HCT116 (cell line): ENCODE data around the gene PLD5. TPM values are rescaled to one million over a fixed set of nuclear protein-coding genes. Genes with fewer than 3 reads are reported as not detected.

ENCODE experiments used
- ATAC-seq: fragments of 200-7000 bp; cut with Tn5 transposase; 2 replicates; pipeline ENCODE4 v1.9.1; 2020; ENCODE audit warnings: mild to moderate bottlenecking, moderate library complexity
- BruUV-seq: library from RNA; stranded (reverse); fragments of 400-500 nt; replicated peaks from 2 replicates; lab custom pipeline; 2021; lab: Mats Ljungman, UMichigan
- CTCF ChIA-PET: fragments of 300-600 bp; sonication (Branson Sonifier 250); formaldehyde crosslinking; loops from one replicate; lab custom pipeline; 2021; ENCODE audit warnings: antibody characterized with exemption; lab: Charles Lee
- POLR2A ChIA-PET: fragments of 300-600, 350-600 bp; sonication (Branson Sonifier 250); formaldehyde crosslinking; loops from one replicate; lab custom pipeline; 2021; ENCODE audit warnings: antibody characterized with exemption; lab: Charles Lee
- RAD21 ChIA-PET, 2 experiments: fragments of 300-600 bp; sonication (Branson Sonifier 250); formaldehyde crosslinking; loops; one replicate each; lab custom pipeline; 2023; ENCODE audit warnings: low total read pairs in 2 of 2; ENCODE audit not compliant: uncharacterized antibody in 2 of 2, unreplicated experiment in 2 of 2, low non-redundant PET in 1 of 2; lab: Charles Lee
- DNase-seq: peaks from one replicate; pipeline ENCODE4 v3.0.0-alpha.2; 2010; ENCODE audit warnings: low read depth, low spot score
- H2AFZ ChIP-seq: fragments of 200-600 bp; shearing (Covaris generic), sonication (generic); 2 replicates; pipeline ENCODE4 v1.6.1; 2017; ENCODE audit warnings: low read depth, mixed run types, mixed read lengths, antibody characterized with exemption, low read length; ENCODE audit not compliant: poor library complexity, severe bottlenecking
- H3K27ac ChIP-seq: 2 replicates; pipeline ENCODE4 v1.5.1; 2012; ENCODE audit warnings: low read depth, low read length
- H3K27me3 ChIP-seq: fragments of 200-600 bp; sonication (generic); 2 replicates; pipeline ENCODE4 v1.6.1; 2016; ENCODE audit warnings: mixed run types, low read length, mixed read lengths; ENCODE audit not compliant: insufficient read depth
- H3K36me3 ChIP-seq, 2 experiments: fragments of 200-500 bp in 1 of 2; fragments of 200-600 bp in 1 of 2; sonication (Bioruptor generic) in 1 of 2; sonication (generic) in 1 of 2; 2 replicates each; pipeline versions ENCODE4 v1.5.1 to v1.6.1; 2014 to 2016; ENCODE audit warnings: low read length in 2 of 2, inconsistent platforms in 1 of 2, mixed read lengths in 1 of 2, mixed run types in 1 of 2; ENCODE audit not compliant: insufficient read depth in 2 of 2, control insufficient read depth in 1 of 2
- H3K4me1 ChIP-seq, 2 experiments: fragments of 200-600 bp in 1 of 2; sonication (generic) in 1 of 2; 2 replicates each; pipeline versions ENCODE4 v1.5.1 to v1.6.1; 2012 to 2017; ENCODE audit warnings: low read length in 2 of 2, inconsistent platforms in 1 of 2, mild to moderate bottlenecking in 1 of 2, mixed read lengths in 1 of 2, mixed run types in 1 of 2, moderate library complexity in 1 of 2; ENCODE audit not compliant: insufficient read depth in 2 of 2, control insufficient read depth in 1 of 2
- H3K4me2 ChIP-seq: fragments of 200-600 bp; sonication (generic); 2 replicates; pipeline ENCODE4 v1.6.1; 2017; ENCODE audit warnings: mixed run types, low read length, mixed read lengths
- H3K4me3 ChIP-seq, 2 experiments: fragments of 200-600 bp in 1 of 2; sonication (generic) in 1 of 2; replicated peaks in 1 of 2; 2 replicates each; pipeline ENCODE4 v1.5.1; 2011 to 2016; ENCODE audit warnings: low read length in 2 of 2, control low read depth in 1 of 2, low read depth in 1 of 2, mild to moderate bottlenecking in 1 of 2, mixed read lengths in 1 of 2, mixed run types in 1 of 2
- H3K79me2 ChIP-seq: fragments of 200-600 bp; sonication (generic); 2 replicates; pipeline ENCODE4 v1.6.1; 2017; ENCODE audit warnings: mild to moderate bottlenecking, mixed run types, low read length, moderate library complexity, mixed read lengths; ENCODE audit not compliant: insufficient read depth
- H3K9ac ChIP-seq: fragments of 200-600 bp; sonication (generic); 2 replicates; pipeline ENCODE4 v1.6.1; 2016; ENCODE audit warnings: low read length, mixed read lengths
- H3K9me2 ChIP-seq: fragments of 200-600 bp; sonication (generic), shearing (Covaris generic); 2 replicates; pipeline ENCODE4 v1.6.1; 2017; ENCODE audit warnings: mixed run types, mild to moderate bottlenecking, moderate library complexity; ENCODE audit not compliant: insufficient read depth
- H3K9me3 ChIP-seq, 2 experiments: fragments of 200-500 bp in 1 of 2; fragments of 200-600 bp in 1 of 2; sonication (Bioruptor generic) in 1 of 2; sonication (generic) in 1 of 2; 2 replicates each; pipeline ENCODE4 v1.6.1; 2014 to 2017; ENCODE audit warnings: low read length in 2 of 2, mixed read lengths in 2 of 2, inconsistent platforms in 1 of 2, low read depth in 1 of 2, mild to moderate bottlenecking in 1 of 2, mixed run types in 1 of 2, moderate library complexity in 1 of 2; ENCODE audit not compliant: control insufficient read depth in 1 of 2, insufficient read depth in 1 of 2
- H4K20me1 ChIP-seq: fragments of 200-600 bp; sonication (generic), shearing (Covaris generic); 2 replicates; pipeline ENCODE4 v1.6.1; 2017; ENCODE audit warnings: mixed run types, mild to moderate bottlenecking, moderate library complexity; ENCODE audit not compliant: insufficient read depth
- EGR1 ChIP-seq: IDR thresholded peaks from 2 replicates; pipeline ENCODE4 v1.6.1; 2012; ENCODE audit warnings: low read depth
- ELF1 ChIP-seq: IDR thresholded peaks from 2 replicates; pipeline ENCODE4 v1.6.1; 2012; ENCODE audit warnings: low read depth, borderline replicate concordance
- EZH2 ChIP-seq: fragments of 200-600 bp; sonication (generic); IDR thresholded peaks from 2 replicates; pipeline ENCODE4 v1.6.1; 2017; ENCODE audit warnings: antibody characterized with exemption, mixed run types
- EZH2phosphoT487 ChIP-seq: fragments of 200-600 bp; IDR thresholded peaks from 2 replicates; pipeline ENCODE4 v1.6.1; 2018; ENCODE audit warnings: antibody characterized with exemption, borderline replicate concordance
- FOSL1 ChIP-seq: IDR thresholded peaks from 2 replicates; pipeline ENCODE4 v1.6.1; 2012; ENCODE audit warnings: low read depth
- SP1 ChIP-seq: IDR thresholded peaks from 2 replicates; pipeline ENCODE4 v1.6.1; 2012; ENCODE audit warnings: low read depth
- SRF ChIP-seq: IDR thresholded peaks from 2 replicates; pipeline ENCODE4 v1.6.1; 2012; ENCODE audit warnings: low read depth
- TCF7L2 ChIP-seq: IDR thresholded peaks from 2 replicates; pipeline ENCODE4 v1.7.0; 2011; ENCODE audit warnings: borderline replicate concordance, inconsistent platforms; ENCODE audit not compliant: insufficient read depth, insufficient read length; ENCODE audit errors: extremely low read depth
- YY1 ChIP-seq: IDR thresholded peaks from 2 replicates; pipeline ENCODE4 v1.6.1; 2011; ENCODE audit warnings: low read length, low read depth, moderate library complexity, mild to moderate bottlenecking; ENCODE audit not compliant: insufficient replicate concordance; ENCODE audit errors: extremely low read depth
- ZFX ChIP-seq: fragments of 450-650 bp; IDR thresholded peaks from 2 replicates; pipeline ENCODE4 v1.6.1; 2017
- ZNF274 ChIP-seq: fragments of 200-500 bp; sonication (Bioruptor generic); IDR thresholded peaks from 2 replicates; pipeline ENCODE4 v1.6.1; 2014; ENCODE audit warnings: mild to moderate bottlenecking, low read depth, low read length, inconsistent platforms
- intact Hi-C: fragments of 100-400 bp; cut with micrococcal nuclease; formaldehyde crosslinking; loops from 2 replicates; pipeline ENCODE4 v1.10.0; 2022
- total RNA-seq: library from RNA; stranded (reverse); gene quantifications from one replicate; pipeline ENCODE4 v1.2.1, GENCODE V29; 2021; ENCODE audit not compliant: unreplicated experiment
- TF ChIP-seq, protein P1 (sequence below): IDR thresholded peaks from 2 replicates; pipeline ENCODE4 v1.6.1; 2012
- TF ChIP-seq, protein P2 (sequence below): IDR thresholded peaks from 2 replicates; pipeline ENCODE4 v1.6.1; 2012
- TF ChIP-seq, protein P3 (sequence below): IDR thresholded peaks from 2 replicates; pipeline ENCODE4 v1.6.1; 2011; ENCODE audit warnings: mild to moderate bottlenecking, low read length, moderate library complexity; ENCODE audit not compliant: insufficient replicate concordance; ENCODE audit errors: extremely low read depth

PLD5 gene
- total RNA-seq, 1 experiment from 2014 or later: not detected

DNA sequence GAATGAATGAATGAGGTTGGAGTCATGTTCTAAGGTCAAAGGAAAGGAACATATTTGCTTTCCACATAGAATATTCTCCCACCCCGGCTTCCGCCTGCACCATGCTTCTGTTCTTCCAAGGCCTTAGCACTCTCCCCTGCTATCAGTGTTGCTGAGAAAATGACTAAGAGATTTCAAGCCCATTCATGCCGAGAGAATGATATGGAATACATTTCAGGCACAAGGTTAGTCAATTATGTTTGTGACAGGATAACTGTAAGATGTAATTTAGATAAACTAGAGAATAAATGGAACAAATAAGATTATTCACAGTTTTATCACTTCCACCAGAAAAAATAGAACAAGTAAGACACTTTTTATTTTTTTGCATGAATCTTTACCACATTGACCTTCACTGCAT, 122.6 kb downstream of the PLD5 start:
- CTCF ChIA-PET: no interaction called here
- Histone ChIP-seq H3K36me3 (no peaks in the 10 kb centered on the region), H3K27me3 (no peaks in the 10 kb centered on the region), H4K20me1 (no peaks in the 10 kb centered on the region), H3K27ac (no peak overlapping the region), H3K9ac (no peak overlapping the region), H3K79me2 (no peaks in the 10 kb centered on the region), H3K4me2 (no peak overlapping the region)
- POLR2A ChIA-PET: no interaction called here
- DNase-seq: no peak
- RAD21 ChIA-PET: no interaction called here
- TF ChIP-seq ZFX (no peak), ELF1 (no peak), EZH2phosphoT487 (no peak), FOSL1 (no peak), ZNF274 (no peak), SP1 (no peak), TCF7L2 (no peak), EGR1 (no peak), YY1 (no peak), SRF (no peak), EZH2 (no peak)
- TF ChIP-seq, protein P1, sequence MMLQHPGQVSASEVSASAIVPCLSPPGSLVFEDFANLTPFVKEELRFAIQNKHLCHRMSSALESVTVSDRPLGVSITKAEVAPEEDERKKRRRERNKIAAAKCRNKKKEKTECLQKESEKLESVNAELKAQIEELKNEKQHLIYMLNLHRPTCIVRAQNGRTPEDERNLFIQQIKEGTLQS: no peak
- TF ChIP-seq, protein P2, sequence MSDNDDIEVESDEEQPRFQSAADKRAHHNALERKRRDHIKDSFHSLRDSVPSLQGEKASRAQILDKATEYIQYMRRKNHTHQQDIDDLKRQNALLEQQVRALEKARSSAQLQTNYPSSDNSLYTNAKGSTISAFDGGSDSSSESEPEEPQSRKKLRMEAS: no peak
- TF ChIP-seq, protein P3, sequence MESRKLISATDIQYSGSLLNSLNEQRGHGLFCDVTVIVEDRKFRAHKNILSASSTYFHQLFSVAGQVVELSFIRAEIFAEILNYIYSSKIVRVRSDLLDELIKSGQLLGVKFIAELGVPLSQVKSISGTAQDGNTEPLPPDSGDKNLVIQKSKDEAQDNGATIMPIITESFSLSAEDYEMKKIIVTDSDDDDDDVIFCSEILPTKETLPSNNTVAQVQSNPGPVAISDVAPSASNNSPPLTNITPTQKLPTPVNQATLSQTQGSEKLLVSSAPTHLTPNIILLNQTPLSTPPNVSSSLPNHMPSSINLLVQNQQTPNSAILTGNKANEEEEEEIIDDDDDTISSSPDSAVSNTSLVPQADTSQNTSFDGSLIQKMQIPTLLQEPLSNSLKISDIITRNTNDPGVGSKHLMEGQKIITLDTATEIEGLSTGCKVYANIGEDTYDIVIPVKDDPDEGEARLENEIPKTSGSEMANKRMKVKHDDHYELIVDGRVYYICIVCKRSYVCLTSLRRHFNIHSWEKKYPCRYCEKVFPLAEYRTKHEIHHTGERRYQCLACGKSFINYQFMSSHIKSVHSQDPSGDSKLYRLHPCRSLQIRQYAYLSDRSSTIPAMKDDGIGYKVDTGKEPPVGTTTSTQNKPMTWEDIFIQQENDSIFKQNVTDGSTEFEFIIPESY: no peak
- TF ChIP-seq, all 23 proteins: peak for 0
- intact Hi-C loops: no loop called here
- Histone ChIP-seq H2AFZ (no peak overlapping the region), H3K4me3 (no peak overlapping the region), H3K4me1 (no peaks in the 10 kb centered on the region), H3K9me2 (no peaks in the 10 kb centered on the region), H3K9me3 (no peaks in the 10 kb centered on the region)
- no TSS peak for BruUV-seq
- no peak for ATAC-seq
